NCI-H187 (cell line): Measurements from ENCODE around the gene HYDIN.

Experiments used
- DNase-seq, 2 experiments: peaks; one replicate each; lab custom pipeline; 2025; lab: John Stamatoyannopoulos, UW

HYDIN gene

GRCh38 chr16:71230122-71230845 lies at the start of gene HYDIN:
Gene HYDIN, minus strand, starts transcription at chr16:71230722. Its CDS starts 43,827 bp downstream, at chr16:71186895.
- peak in 1 of 2 experiments; percentile 25 for DNase-seq

GRCh38 chr16:71276589-71277334 lies 46.2 kb upstream of the HYDIN start:
- no peak for DNase-seq

DNA sequence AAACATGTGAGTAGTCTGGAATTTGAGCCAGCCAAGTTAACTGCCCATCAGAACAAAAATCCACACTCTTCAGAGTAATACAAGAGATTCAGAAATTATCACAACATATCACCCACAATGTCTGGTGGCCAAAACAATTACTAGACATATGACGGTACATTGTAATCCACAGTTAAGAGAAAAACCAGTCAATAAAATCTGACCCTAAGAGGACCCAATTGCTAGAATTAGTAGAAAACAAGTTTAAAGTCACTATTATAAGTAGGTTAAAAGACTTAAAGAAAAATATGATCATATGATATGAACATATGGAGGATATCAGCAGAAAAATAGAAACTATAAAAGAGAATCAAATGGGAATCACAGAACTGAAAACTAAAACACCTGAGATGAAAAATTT lies 42.9 kb upstream of the HYDIN start:
- no peak for DNase-seq

DNA sequence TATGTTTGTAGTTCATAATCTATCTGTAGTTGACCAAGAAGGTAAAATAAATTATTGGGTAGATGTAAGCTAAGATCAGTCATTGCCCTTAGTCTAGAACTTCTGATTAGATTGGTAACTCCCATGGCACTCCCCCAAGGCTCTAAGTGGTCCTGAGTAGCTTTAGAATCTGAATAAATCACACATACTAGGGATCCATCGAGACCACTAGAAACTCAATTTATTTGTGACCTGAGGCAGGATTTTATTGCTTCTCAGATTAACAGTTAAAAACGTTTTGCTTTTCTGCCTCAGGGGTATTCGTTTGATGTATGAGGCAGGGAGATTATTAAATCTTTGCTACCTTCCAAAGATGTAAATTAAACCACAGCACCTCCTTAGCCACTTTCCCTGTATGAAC lies 33.8 kb upstream of the HYDIN start:
- DNase-seq, result no peak

GRCh38 chr16:71263582-71263981 lies 33.1 kb upstream of the HYDIN start:
- no peak for DNase-seq

- DNase-seq, result no peak
Observed at GRCh38 chr16:71262391-71262790, 31.9 kb upstream of the HYDIN start.

- DNase-seq, result no peak
Observed at GRCh38 chr16:71260995-71261394, 30.5 kb upstream of the HYDIN start.

GRCh38 chr16:71259086-71259485 lies 28.6 kb upstream of the HYDIN start:
- DNase-seq, result no peak

DNA sequence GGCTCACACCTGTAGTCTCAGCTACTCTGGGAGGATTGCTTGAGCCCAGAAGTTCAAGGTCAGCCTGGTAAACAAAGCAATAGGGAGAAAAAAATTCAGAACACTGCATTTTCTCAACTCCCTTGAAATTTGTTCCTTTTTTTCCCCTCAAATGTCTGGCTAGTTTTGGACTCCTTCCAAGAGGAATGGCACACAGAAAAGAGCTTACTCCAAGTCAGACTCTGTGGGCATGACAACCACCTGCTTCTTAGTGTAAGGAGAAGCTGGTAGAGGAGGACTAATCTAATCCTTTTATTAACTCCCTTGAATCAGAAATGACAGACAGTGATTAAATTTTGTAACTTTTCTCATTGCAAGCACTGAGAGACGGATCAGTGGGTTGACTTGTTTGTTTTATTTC lies 27.9 kb upstream of the HYDIN start:
- DNase-seq, result no peak

- DNase-seq, result no peak
Observed at GRCh38 chr16:71257768-71258167, 27.2 kb upstream of the HYDIN start.

DNA sequence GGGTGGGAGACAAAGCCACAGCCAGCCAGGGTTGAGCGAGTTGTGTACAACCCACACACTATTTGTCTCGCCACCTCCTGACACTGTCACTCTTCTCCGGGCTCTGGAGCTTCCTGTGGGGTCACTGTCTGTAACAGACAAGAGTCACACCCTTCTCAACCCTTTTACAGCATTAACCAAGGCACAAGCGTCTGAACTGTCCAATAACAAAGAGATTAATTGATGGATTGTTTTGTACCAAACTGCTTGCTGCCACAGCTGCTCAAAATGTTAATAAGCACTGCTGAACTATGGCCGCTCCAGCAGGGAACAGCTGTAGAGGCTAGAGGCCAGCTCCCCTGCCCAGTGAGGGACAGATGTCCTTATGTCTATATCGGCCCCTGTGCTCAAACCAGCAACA lies 25.2 kb upstream of the HYDIN start:
- no peak for DNase-seq

DNA sequence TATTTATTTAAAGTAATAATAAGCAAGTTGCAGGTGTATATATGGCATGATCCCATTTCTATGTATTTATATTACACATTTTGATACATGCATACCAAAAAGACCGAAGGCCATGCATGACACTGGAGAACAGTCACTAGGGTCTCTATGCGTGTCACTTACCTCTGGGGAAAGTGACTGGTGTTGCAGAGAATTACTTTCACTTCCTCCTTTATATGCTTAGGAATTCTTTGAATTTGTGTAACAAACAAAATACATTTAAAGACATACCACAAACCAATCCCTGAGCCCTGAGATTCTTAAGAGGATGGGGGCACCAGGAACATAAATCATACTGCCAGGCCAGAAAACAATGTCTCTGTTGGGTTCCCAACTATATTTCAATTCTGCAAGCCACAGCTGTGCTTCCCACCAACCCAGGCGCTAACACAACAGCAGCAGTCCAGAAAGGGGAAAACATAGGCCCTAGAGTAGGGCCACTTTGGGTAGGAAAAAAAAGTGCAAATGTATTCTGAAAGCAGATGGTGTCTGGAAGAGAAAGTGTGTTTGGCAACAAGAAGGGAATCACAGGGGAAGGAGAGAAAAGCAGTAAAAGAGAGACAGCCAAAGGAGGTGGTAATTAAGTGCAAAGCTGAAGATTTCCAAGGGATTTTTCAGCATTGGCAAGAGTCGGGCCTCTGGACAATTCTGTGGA lies 24.5 kb upstream of the HYDIN start:
- DNase-seq, result no peak

DNA sequence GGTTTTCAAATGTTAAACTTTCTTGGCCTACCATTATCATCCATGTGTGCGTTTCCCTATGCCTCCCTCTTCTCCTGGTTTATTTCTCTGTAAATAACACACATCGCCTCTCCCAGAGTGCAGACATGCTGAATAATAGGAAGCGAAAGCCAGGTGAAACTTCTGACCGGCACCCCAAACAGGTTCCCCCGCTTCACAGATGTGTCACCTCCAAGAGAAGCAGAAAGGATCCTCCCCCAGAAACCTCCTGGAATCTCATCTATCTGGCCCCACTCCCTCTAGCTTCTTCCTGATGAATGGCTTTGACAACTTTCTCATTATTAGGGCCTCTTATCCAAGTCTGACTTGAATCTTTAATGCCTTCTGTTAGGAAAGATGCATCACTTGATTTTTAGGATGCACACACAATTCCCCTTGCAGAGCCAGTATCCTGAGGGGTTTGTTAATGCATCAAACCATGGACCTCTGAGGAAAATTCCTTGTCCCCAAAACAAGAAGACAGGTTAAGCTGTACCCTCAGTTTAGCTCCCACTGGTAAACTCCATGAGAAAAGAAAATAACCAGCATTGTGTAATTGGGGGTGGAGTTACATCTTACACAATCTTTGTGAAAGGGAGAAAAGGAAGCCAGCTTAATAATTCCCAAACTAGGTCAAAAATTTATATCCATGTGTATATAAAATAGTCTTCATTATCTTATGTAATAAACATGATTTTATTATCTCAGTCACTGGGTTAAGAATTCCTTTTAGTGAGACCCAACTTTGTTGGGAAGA lies 20.1 kb upstream of the HYDIN start:
- no peak for DNase-seq

DNA sequence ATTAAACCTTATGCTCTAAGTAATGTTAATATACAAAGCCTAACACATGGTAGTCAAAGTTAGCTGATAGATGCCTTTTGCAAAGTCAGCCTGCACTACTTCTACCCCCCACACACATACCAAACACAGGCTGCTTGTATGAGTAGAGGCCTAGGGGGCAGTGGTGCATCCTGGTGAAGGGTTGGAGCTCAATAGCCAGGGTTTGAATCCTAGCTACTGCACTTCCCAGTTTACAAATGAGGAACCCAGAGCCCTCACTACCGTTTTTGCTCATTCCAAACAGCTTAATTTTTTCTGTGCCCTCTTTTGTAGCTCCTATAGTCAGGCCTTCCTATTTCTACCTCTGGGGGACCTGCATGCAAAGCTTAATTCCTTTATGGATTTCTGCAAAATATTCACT lies 18.9 kb upstream of the HYDIN start:
- DNase-seq, result no peak

DNA sequence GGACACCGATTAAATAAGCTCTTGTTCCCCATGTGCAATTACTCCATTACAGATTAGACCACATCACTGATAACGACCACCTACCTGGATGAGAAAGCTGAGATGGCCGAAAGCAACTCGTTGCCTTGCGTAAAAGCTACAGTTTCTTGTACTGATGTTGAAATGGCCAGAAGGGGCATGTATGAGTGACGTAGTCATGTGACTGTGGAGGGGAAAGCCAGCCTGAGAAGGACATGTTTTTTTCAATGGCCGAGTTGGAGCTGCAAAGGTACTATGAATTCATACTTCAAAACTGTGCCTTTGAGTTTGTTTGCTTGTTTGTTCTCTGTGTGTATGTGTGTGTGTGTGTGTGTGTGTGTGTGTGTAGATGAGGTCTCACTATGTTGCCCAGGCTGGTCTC lies 17.0 kb upstream of the HYDIN start:
- no peak for DNase-seq

DNA sequence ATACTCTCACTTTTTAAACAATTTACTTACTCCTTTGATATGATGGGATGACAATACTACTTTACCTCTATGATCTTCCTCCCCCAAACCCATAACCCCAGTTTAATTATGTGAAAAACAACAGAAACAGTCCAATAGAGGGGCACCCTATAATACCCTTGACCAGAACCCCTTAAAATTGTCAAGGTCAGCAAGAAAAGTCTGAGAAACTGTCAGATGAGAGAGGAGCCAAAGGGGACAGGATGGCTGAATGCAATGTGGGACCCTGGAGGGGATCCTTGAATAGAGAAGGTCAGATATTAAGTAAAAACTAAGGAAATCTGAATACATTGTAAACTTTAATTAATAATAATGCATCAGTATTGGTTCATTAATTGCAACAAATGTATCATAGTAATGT lies 15.8 kb upstream of the HYDIN start:
- DNase-seq, result no peak

DNA sequence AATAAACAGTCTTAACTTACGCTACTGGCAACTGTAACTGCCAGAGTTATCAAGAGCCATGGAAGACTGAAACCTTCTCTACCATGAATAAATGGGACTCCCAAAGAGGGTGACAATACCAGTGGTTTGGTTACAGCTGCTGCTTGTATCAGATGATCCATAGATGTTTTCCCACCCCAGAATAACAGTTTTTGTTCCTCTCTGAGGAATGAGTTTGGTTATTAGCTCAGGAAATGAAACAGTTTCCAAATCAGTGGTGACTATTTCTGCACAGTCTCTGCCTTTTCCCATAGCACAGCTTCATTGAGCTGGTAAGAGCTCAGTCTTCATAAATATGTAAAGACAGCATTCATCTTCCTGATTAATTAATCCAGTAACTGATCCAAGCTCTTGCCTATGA lies 14.0 kb upstream of the HYDIN start:
- no peak for DNase-seq

DNA sequence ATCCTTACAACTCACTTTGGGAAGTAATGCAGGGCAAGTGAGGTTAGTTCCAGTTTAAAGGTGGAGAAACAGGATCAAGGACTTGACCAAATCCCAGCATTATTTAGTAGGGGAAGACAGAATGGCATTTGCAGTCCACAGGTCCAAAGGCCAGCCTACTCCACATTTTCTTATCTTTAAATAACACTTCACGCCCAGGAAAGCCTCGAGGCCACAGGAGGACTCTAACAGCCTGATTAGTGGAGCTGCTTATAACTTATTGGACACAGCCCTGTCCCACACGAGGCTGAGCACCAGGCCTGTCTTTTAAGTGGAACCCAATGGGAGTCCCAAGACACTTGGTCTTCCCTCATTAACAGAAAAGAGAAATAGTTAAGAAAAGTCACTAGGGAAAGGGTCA lies 12.1 kb upstream of the HYDIN start:
- no peak for DNase-seq

DNA sequence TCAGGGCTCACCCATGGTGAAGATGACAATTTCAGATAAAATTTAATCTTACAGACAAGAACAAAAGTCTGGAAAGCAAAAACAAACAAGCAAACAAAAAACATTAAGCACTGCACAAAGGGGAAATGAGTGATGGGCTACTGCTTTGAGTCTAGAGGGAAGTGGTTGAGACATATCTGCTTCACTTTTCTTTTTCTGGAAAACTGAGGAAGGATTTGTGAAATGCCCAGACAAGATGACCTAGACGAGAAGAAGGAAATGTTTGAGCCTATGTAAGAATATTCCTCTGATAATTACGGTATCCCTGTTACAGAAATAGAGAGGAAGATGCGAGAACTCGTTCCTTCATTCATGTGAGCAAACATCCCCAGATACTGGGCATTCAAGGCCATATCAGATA lies 11.5 kb upstream of the HYDIN start:
- DNase-seq, result no peak

DNA sequence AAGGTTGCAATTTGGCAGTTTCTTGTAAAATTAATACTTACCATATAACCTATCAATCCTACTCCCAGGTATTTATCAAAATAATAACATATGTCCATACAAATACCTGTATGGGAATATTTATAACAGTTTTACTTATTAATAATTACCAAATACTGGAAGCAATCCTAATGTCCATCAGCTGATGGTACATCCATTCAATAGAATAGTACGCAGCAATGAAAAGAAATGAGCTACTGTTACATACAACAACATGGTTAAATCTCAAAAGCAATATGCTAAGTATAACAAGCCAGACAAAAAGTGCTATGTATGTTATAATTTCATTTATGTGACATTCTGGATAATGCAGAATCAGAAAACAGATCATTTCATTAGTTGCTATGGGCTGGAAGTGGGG lies 1.2 kb downstream of the HYDIN start:
- DNase-seq, result no peak

- DNase-seq, result no peak
Observed at GRCh38 chr16:71226229-71227141, 4.0 kb downstream of the HYDIN start.
